GM21619 (cell line): ENCODE measurements around the gene SCAF11.

Experiments used
- ATAC-seq: cut with Tn5 transposase; IDR thresholded peaks from one replicate; pipeline ENCODE4 v1.9.1; 2021; ENCODE audit not compliant: unreplicated experiment

The SCAF11 gene

GRCh38 chr12:45986641-45987339 is 3.6 kb downstream of the SCAF11 start:
- no peak for ATAC-seq

- no peak for ATAC-seq
Measured at GRCh38 chr12:45981075-45981837, 9.1 kb downstream of the SCAF11 start.

- no peak for ATAC-seq
Measured at GRCh38 chr12:45980540-45980939, 9.8 kb downstream of the SCAF11 start.

GRCh38 chr12:45978108-45978507 is 12.3 kb downstream of the SCAF11 start:
- ATAC-seq: no peak

GRCh38 chr12:45977620-45978019 is 12.8 kb downstream of the SCAF11 start:
- no peak for ATAC-seq

GRCh38 chr12:45975506-45975905 is 14.9 kb downstream of the SCAF11 start:
- no peak for ATAC-seq

GRCh38 chr12:45974883-45975282 is 15.5 kb downstream of the SCAF11 start:
- no peak for ATAC-seq

- no peak for ATAC-seq
Measured at GRCh38 chr12:45974171-45974719, 16.1 kb downstream of the SCAF11 start.

GRCh38 chr12:45973526-45973925 is 16.8 kb downstream of the SCAF11 start:
- ATAC-seq: no peak

GRCh38 chr12:45970391-45970790 is 20.0 kb downstream of the SCAF11 start:
- ATAC-seq: no peak

GRCh38 chr12:45969084-45969483 is 21.3 kb downstream of the SCAF11 start:
- ATAC-seq: no peak

GRCh38 chr12:45966486-45966885 is 23.9 kb downstream of the SCAF11 start:
- no peak for ATAC-seq

GRCh38 chr12:45962553-45963325 is 27.6 kb downstream of the SCAF11 start:
- ATAC-seq: no peak

GRCh38 chr12:45959728-45960127 is 30.6 kb downstream of the SCAF11 start:
- ATAC-seq: no peak

- ATAC-seq: no peak
Measured at GRCh38 chr12:45959025-45959424, 31.3 kb downstream of the SCAF11 start.

GRCh38 chr12:45948546-45948945 is 41.8 kb downstream of the SCAF11 start:
- ATAC-seq: no peak

GRCh38 chr12:45946435-45946834 is 43.9 kb downstream of the SCAF11 start:
- no peak for ATAC-seq

- no peak for ATAC-seq
Measured at GRCh38 chr12:45944771-45945170, 45.6 kb downstream of the SCAF11 start.

- ATAC-seq: no peak
Measured at GRCh38 chr12:45939759-45940158, 50.6 kb downstream of the SCAF11 start.

GRCh38 chr12:45938566-45938965 is 51.8 kb downstream of the SCAF11 start:
- no peak for ATAC-seq

- no peak for ATAC-seq
Measured at GRCh38 chr12:45934956-45935355, 55.4 kb downstream of the SCAF11 start.
